ENCODE results near the gene LCE6A. TPM values are rescaled to one million over a fixed set of nuclear protein-coding genes. Genes with fewer than 3 reads are reported as not detected.

Gene LCE6A
- total RNA-seq, 1 donor from 2014 or later, result not detected

DNA sequence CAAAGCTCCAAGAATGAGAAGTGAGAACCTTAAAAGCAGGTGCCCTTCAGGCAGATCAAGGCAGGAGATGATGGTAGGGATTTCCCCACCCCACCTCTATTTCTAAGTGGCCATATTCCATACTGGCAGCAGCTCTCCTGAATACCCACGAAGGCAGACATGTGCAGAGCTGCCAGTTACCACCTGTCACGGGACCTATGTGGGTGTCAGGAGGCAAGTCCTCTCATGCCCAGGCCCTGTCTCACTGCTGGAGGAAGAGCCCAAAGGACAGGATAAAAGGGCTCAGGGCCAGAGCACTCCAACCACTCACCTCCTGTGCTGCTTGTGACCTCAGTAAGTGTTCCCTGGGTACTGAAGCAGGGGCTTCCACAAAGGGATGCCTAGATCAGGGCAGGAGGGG, 31.6 kb upstream of the LCE6A start:
- no peaks in the 10 kb centered on the region for H3K9me3 Mint-ChIP-seq (ENCODE audit: unreplicated experiment)
- TF ChIP-seq, protein P1, sequence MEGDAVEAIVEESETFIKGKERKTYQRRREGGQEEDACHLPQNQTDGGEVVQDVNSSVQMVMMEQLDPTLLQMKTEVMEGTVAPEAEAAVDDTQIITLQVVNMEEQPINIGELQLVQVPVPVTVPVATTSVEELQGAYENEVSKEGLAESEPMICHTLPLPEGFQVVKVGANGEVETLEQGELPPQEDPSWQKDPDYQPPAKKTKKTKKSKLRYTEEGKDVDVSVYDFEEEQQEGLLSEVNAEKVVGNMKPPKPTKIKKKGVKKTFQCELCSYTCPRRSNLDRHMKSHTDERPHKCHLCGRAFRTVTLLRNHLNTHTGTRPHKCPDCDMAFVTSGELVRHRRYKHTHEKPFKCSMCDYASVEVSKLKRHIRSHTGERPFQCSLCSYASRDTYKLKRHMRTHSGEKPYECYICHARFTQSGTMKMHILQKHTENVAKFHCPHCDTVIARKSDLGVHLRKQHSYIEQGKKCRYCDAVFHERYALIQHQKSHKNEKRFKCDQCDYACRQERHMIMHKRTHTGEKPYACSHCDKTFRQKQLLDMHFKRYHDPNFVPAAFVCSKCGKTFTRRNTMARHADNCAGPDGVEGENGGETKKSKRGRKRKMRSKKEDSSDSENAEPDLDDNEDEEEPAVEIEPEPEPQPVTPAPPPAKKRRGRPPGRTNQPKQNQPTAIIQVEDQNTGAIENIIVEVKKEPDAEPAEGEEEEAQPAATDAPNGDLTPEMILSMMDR (IDR thresholded peaks at IDR 0.05; ENCODE audit: partially characterized antibody, unreplicated experiment), result no peak
- no peak for DNase-seq
- H3K36me3 Mint-ChIP-seq (ENCODE audit: unreplicated experiment), result no peaks in the 10 kb centered on the region
- no peaks in the 10 kb centered on the region for H3K27me3 Mint-ChIP-seq (ENCODE audit: unreplicated experiment)
- no peaks in the 10 kb centered on the region for H3K4me1 Mint-ChIP-seq (ENCODE audit: low read depth, unreplicated experiment)
- no peak overlapping the region for H3K4me3 Mint-ChIP-seq (ENCODE audit: unreplicated experiment)
- H3K27ac Mint-ChIP-seq (ENCODE audit: unreplicated experiment), result no peak overlapping the region

DNA sequence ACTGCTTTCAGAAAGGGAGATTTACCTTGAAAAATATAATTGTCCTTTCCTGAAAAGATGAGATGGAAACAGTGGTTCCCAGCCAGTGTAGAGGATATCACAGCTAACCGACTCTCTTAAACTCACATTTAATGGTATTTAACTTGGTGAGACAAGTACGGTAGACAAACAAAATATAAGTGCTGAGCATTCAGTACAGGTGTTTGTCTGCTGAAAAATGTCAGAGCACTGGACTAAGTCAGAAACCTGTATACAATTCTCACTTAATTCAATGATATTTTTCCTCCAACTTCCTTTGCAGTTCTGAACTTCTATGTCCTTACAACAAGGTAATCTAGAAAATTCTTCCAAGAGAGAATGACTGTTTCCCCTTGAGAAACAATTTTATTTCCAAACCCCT, 31.0 kb upstream of the LCE6A start, which contains the start of gene LCE1B:
LCE1B (plus strand) TSS at position 301 of the 400 bp plus-strand sequence. CDS start 476 bp downstream, outside the sequence.
- H3K27ac Mint-ChIP-seq (ENCODE audit: unreplicated experiment), result no peak within 1 kb of the TSS
- no peak within 1 kb of the TSS for H3K4me3 Mint-ChIP-seq (ENCODE audit: unreplicated experiment)
- DNase-seq, result no peak

DNA sequence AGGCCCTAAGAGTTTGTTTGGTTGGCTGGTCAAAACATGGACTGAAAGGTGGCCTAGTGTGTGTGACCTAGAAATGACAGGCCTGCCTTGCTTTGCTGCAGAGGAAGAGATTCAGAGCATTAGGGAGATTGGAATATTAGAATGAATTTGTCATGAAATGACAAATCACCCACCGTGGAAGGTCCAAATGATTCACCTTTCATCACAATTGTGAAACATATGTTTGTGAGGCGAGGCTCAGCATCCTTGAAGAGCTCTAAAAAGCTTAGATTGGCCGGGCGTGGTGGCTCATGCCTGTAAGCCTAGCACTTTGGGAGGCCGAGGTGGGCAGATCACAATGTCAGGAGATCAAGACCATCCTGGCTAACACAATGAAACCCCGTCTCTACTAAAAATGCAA, 25.3 kb upstream of the LCE6A start:
- Mint-ChIP-seq H3K4me3 (ENCODE audit: unreplicated experiment) (no peak overlapping the region), H3K9me3 (ENCODE audit: unreplicated experiment) (peaks cover 1% of the 10 kb centered on the region), H3K27ac (ENCODE audit: unreplicated experiment) (no peak overlapping the region), H3K36me3 (ENCODE audit: unreplicated experiment) (no peaks in the 10 kb centered on the region), H3K4me1 (ENCODE audit: low read depth, unreplicated experiment) (no peaks in the 10 kb centered on the region), H3K27me3 (ENCODE audit: unreplicated experiment) (no peaks in the 10 kb centered on the region)
- DNase-seq, result no peak
- TF ChIP-seq, protein P1 (IDR thresholded peaks at IDR 0.05; ENCODE audit: partially characterized antibody, unreplicated experiment), result no peak

More for the DNA sequence above, 31.0 kb upstream of the LCE6A start, which contains the start of gene LCE1B:
- TF ChIP-seq, protein P1 (IDR thresholded peaks at IDR 0.05; ENCODE audit: partially characterized antibody, unreplicated experiment), result no peak
- Mint-ChIP-seq H3K9me3 (ENCODE audit: unreplicated experiment) (no peaks in the 10 kb centered on the region), H3K36me3 (ENCODE audit: unreplicated experiment) (no peaks in the 10 kb centered on the region), H3K4me1 (ENCODE audit: low read depth, unreplicated experiment) (no peaks in the 10 kb centered on the region), H3K27me3 (ENCODE audit: unreplicated experiment) (no peaks in the 10 kb centered on the region)

DNA sequence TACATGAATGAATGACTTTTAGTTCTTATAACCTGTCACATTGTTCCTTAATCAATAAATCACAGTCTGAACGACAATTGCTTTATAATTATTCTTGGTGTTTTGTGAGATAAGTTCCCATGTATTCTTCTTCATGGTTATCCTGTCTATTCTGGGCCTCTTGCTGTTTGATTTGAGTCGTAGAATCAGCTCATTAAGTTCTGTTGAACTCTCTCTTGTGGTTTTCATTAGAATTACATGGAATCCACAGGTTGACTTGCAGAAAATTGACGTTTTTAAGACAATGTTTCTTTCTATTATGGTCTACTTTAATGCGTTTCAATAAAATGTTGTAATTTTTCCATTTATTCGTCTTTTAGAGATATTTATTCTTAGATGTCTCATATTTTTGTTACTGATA, 19.4 kb upstream of the LCE6A start:
- Mint-ChIP-seq H3K27ac (ENCODE audit: unreplicated experiment) (no peak overlapping the region), H3K9me3 (ENCODE audit: unreplicated experiment) (peaks cover 1% of the 10 kb centered on the region), H3K27me3 (ENCODE audit: unreplicated experiment) (no peaks in the 10 kb centered on the region), H3K36me3 (ENCODE audit: unreplicated experiment) (no peaks in the 10 kb centered on the region), H3K4me3 (ENCODE audit: unreplicated experiment) (no peak overlapping the region), H3K4me1 (ENCODE audit: low read depth, unreplicated experiment) (no peaks in the 10 kb centered on the region)
- DNase-seq, result no peak
- TF ChIP-seq, protein P1 (IDR thresholded peaks at IDR 0.05; ENCODE audit: partially characterized antibody, unreplicated experiment), result no peak

DNA sequence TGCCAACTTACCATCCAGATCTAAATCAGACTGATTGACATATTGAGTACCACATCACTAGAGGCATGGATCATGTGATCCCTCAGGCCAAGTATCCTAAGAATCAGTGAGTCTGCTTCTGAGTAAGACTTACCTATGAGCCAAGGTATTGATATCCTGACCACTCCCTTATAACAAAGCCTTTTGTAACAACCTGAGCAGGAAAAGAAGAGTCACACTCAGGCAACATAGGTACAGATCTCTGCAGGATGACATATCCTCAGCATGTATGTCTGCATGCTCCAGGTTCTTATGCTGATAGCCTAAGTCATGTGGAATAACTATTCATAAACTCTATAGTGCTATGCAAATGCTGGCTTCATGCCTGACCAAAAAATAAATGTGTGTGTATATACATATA, 17.7 kb upstream of the LCE6A start:
- Mint-ChIP-seq H3K4me3 (ENCODE audit: unreplicated experiment) (no peak overlapping the region), H3K9me3 (ENCODE audit: unreplicated experiment) (peaks cover 2% of the 10 kb centered on the region), H3K4me1 (ENCODE audit: low read depth, unreplicated experiment) (no peaks in the 10 kb centered on the region), H3K27me3 (ENCODE audit: unreplicated experiment) (no peaks in the 10 kb centered on the region), H3K27ac (ENCODE audit: unreplicated experiment) (no peak overlapping the region), H3K36me3 (ENCODE audit: unreplicated experiment) (no peaks in the 10 kb centered on the region)
- DNase-seq, result no peak
- TF ChIP-seq, protein P1 (IDR thresholded peaks at IDR 0.05; ENCODE audit: partially characterized antibody, unreplicated experiment), result no peak
